GM10248 (cell line): ENCODE data around the gene ZSWIM1.
A peak's percentile ranks its signal among the peaks of the same experiment; 100 is the strongest.

Experiments
- CTCF ChIA-PET: fragments of 300-600 bp; sonication (Branson Sonifier 250); formaldehyde crosslinking; extraction: SDS; loops from one replicate; lab custom pipeline; 2021; ENCODE audit warnings: antibody characterized with exemption; lab: Yijun Ruan, JAX
- POLR2A ChIA-PET: fragments of 350-650 bp; sonication (Branson Sonifier 250); formaldehyde crosslinking; extraction: SDS; loops from one replicate; lab custom pipeline; 2020; ENCODE audit warnings: antibody characterized with exemption; lab: Yijun Ruan, JAX
- DNase-seq: peaks from one replicate; pipeline ENCODE4 v3.0.0; 2012; ENCODE audit errors: extremely low spot score
- CTCF ChIP-seq: IDR thresholded peaks from 2 replicates; pipeline ENCODE4 v1.5.1; 2012; ENCODE audit warnings: mild to moderate bottlenecking, low read depth; ENCODE audit errors: extremely low read depth, missing control alignments, control extremely low read depth

The ZSWIM1 gene

GRCh38 chr20:45883100-45883469 lies 2.1 kb downstream of the ZSWIM1 start:
- ChIA-PET POLR2A (interaction anchor here (1.9 kb wide), 1 partner anchor 52 kb away, joined by 11 read pairs; no protein-coding TSS in a partner anchor), CTCF (interaction anchor here (0.9 to 3.5 kb wide), 4 partner anchors 7 to 15 kb away, joined by 3 to 19 read pairs (median 6); partner anchors contain the start of genes CTSA and NEURL2)
- no peak for TF ChIP-seq CTCF

GRCh38 chr20:45886590-45887345 lies 5.7 kb downstream of the ZSWIM1 start:
- TF ChIP-seq CTCF = no peak
- CTCF ChIA-PET = no interaction called here
- POLR2A ChIA-PET = no interaction called here

More at GRCh38 chr20:45883100-45883469, 2.1 kb downstream of the ZSWIM1 start:
- no peak for DNase-seq

GRCh38 chr20:45887346-45887715 lies 6.3 kb downstream of the ZSWIM1 start, which contains the start of gene SPATA25:
Gene SPATA25, minus strand, starts transcription at chr20:45887622. Its CDS starts 32 bp downstream, at chr20:45887590.
- ChIA-PET CTCF (no interaction called here), POLR2A (no interaction called here)
- no peak for DNase-seq
- no peak for TF ChIP-seq CTCF

More at GRCh38 chr20:45886590-45887345, 5.7 kb downstream of the ZSWIM1 start:
- DNase-seq = no peak

GRCh38 chr20:45888681-45889080 lies 7.7 kb downstream of the ZSWIM1 start:
- CTCF ChIA-PET = interaction anchor here (1.1 to 2.9 kb wide), 4 partner anchors 7 to 460 kb away, joined by 3 to 19 read pairs (median 6); partner anchors contain the start of gene ZSWIM1
- no peak for DNase-seq
- POLR2A ChIA-PET = no interaction called here
- no peak for TF ChIP-seq CTCF

GRCh38 chr20:45890077-45890984 lies 9.3 kb downstream of the ZSWIM1 start:
- peak; percentile 66 for DNase-seq
- ChIA-PET CTCF (interaction anchor here (0.6 to 2.9 kb wide), 22 partner anchors 9 to 459 kb away, joined by 3 to 19 read pairs (median 4); partner anchors contain the start of gene ZSWIM1), POLR2A (interaction anchor here (0.5 to 1.6 kb wide), 5 partner anchors 9 to 1474 kb away, joined by 3 to 6 read pairs (median 4); partner anchors contain the start of genes PLTP and ZSWIM1)
- TF ChIP-seq CTCF = peak; percentile 43
